ENCODE results near the gene PLAAT5. TPM values are rescaled to one million over a fixed set of nuclear protein-coding genes. Genes with fewer than 3 reads are reported as not detected.
"Not testable (repeated sequence)": the region's sequence is repeated elsewhere in the genome, so short reads cannot be mapped to it uniquely, and the experiment has no call there.

Gene PLAAT5
- total RNA-seq, 1 donor from 2014 or later, result 0.10 TPM

GRCh38 chr11:63534895-63535461 is 44.0 kb upstream of the PLAAT5 start:
- no peak overlapping the region for H3K4me3 Mint-ChIP-seq (ENCODE audit: unreplicated experiment)
- peaks cover 25% of the 10 kb centered on the region for H3K27me3 Mint-ChIP-seq (ENCODE audit: low read depth)
- TF ChIP-seq, protein P1, sequence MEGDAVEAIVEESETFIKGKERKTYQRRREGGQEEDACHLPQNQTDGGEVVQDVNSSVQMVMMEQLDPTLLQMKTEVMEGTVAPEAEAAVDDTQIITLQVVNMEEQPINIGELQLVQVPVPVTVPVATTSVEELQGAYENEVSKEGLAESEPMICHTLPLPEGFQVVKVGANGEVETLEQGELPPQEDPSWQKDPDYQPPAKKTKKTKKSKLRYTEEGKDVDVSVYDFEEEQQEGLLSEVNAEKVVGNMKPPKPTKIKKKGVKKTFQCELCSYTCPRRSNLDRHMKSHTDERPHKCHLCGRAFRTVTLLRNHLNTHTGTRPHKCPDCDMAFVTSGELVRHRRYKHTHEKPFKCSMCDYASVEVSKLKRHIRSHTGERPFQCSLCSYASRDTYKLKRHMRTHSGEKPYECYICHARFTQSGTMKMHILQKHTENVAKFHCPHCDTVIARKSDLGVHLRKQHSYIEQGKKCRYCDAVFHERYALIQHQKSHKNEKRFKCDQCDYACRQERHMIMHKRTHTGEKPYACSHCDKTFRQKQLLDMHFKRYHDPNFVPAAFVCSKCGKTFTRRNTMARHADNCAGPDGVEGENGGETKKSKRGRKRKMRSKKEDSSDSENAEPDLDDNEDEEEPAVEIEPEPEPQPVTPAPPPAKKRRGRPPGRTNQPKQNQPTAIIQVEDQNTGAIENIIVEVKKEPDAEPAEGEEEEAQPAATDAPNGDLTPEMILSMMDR (IDR thresholded peaks at IDR 0.05), result no peak
- H3K4me1 Mint-ChIP-seq (ENCODE audit: low read depth), result peaks cover 16% of the 10 kb centered on the region
- H3K9me3 Mint-ChIP-seq (ENCODE audit: low read depth), result no peaks in the 10 kb centered on the region
- H3K36me3 Mint-ChIP-seq (ENCODE audit: low read depth), result no peaks in the 10 kb centered on the region
- DNase-seq (ENCODE audit: low spot score), result no peak
- no peak overlapping the region for H3K27ac Mint-ChIP-seq (ENCODE audit: unreplicated experiment)

DNA sequence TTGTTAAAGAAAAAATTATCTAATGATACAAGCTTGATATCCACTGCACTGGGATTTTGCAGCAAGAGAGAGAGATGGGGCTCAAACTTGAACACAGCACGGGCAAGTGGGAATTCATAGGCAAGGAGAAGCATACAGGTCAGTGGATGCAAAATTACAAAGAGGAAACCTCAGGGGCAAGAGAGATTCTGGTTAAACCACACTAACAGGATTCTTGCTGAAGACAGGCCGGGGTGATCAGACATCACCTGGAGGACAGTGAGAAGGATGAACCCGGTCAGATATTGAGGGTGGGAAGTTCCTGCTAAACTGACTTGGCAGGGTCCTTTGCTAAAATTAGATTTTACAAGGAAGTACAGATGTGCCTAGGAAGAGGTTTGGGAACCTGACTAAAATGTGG is 43.1 kb upstream of the PLAAT5 start:
- H3K27me3 Mint-ChIP-seq (ENCODE audit: low read depth), result peaks cover 31% of the 10 kb centered on the region
- no peak overlapping the region for H3K4me3 Mint-ChIP-seq (ENCODE audit: unreplicated experiment)
- H3K27ac Mint-ChIP-seq (ENCODE audit: unreplicated experiment), result no peak overlapping the region
- H3K9me3 Mint-ChIP-seq (ENCODE audit: low read depth), result no peaks in the 10 kb centered on the region
- TF ChIP-seq, protein P1 (IDR thresholded peaks at IDR 0.05), result no peak
- no peaks in the 10 kb centered on the region for H3K36me3 Mint-ChIP-seq (ENCODE audit: low read depth)
- DNase-seq (ENCODE audit: low spot score), result no peak
- peaks cover 16% of the 10 kb centered on the region for H3K4me1 Mint-ChIP-seq (ENCODE audit: low read depth)

DNA sequence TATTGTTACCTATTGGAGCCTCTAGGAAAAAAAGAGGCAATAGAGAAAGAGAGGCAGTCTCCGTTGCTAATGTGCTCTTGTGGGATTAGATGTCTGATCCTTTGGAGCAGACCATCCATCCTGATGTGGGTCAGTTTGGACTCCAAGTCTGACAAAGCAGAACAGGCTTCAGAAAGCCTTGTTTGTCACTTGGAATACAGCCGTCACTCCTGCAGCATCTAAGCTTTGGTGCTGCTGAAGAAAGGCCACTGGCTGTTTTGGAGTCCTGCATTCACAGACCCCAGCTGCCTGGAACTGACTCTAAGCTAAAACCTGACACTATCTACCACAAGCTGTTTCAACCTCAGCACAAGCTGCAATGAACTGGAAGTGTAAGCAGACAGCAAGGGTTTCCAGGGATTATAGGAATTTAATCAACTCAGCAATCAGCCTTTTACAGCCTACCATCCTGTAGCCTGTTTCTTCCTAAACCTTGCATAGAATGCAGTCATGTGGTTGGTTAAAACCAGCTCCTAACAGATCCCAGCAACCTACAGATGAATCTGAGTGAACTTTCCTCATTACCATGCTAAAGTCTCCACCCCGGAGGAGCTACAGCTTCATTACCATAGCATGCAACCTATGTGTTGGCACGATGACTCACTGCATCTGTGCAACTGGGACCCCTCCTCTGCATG is 42.0 kb upstream of the PLAAT5 start:
- no peaks in the 10 kb centered on the region for H3K9me3 Mint-ChIP-seq (ENCODE audit: low read depth)
- peaks cover 38% of the 10 kb centered on the region for H3K27me3 Mint-ChIP-seq (ENCODE audit: low read depth)
- no peak for DNase-seq (ENCODE audit: low spot score)
- no peak overlapping the region for H3K4me3 Mint-ChIP-seq (ENCODE audit: unreplicated experiment)
- no peaks in the 10 kb centered on the region for H3K36me3 Mint-ChIP-seq (ENCODE audit: low read depth)
- no peak overlapping the region for H3K27ac Mint-ChIP-seq (ENCODE audit: unreplicated experiment)
- peaks cover 16% of the 10 kb centered on the region for H3K4me1 Mint-ChIP-seq (ENCODE audit: low read depth)
- TF ChIP-seq, protein P1 (IDR thresholded peaks at IDR 0.05), result no peak

GRCh38 chr11:63532117-63532516 is 41.1 kb upstream of the PLAAT5 start:
- Mint-ChIP-seq H3K4me3 (ENCODE audit: unreplicated experiment) (no peak overlapping the region), H3K27ac (ENCODE audit: unreplicated experiment) (no peak overlapping the region), H3K4me1 (ENCODE audit: low read depth) (peaks cover 10% of the 10 kb centered on the region), H3K27me3 (ENCODE audit: low read depth) (peaks cover 39% of the 10 kb centered on the region), H3K9me3 (ENCODE audit: low read depth) (no peaks in the 10 kb centered on the region), H3K36me3 (ENCODE audit: low read depth) (no peaks in the 10 kb centered on the region)
- DNase-seq (ENCODE audit: low spot score), result no peak
- TF ChIP-seq, protein P1 (IDR thresholded peaks at IDR 0.05), result no peak

GRCh38 chr11:63531074-63531792 is 40.3 kb upstream of the PLAAT5 start:
- H3K4me1 Mint-ChIP-seq (ENCODE audit: low read depth); H3K27ac Mint-ChIP-seq (ENCODE audit: unreplicated experiment); H3K9me3 Mint-ChIP-seq (ENCODE audit: low read depth); DNase-seq (ENCODE audit: low spot score); H3K4me3 Mint-ChIP-seq (ENCODE audit: unreplicated experiment); H3K36me3 Mint-ChIP-seq (ENCODE audit: low read depth): not testable (repeated sequence)
- H3K27me3 Mint-ChIP-seq (ENCODE audit: low read depth), result peaks cover 41% of the 10 kb centered on the region
